HG03196 (cell line): ENCODE data around the gene VIPR2.

Source experiments
- ATAC-seq: cut with Tn5 transposase; IDR thresholded peaks from one replicate; pipeline ENCODE4 v1.9.1; 2021; ENCODE audit not compliant: unreplicated experiment

VIPR2 gene

DNA sequence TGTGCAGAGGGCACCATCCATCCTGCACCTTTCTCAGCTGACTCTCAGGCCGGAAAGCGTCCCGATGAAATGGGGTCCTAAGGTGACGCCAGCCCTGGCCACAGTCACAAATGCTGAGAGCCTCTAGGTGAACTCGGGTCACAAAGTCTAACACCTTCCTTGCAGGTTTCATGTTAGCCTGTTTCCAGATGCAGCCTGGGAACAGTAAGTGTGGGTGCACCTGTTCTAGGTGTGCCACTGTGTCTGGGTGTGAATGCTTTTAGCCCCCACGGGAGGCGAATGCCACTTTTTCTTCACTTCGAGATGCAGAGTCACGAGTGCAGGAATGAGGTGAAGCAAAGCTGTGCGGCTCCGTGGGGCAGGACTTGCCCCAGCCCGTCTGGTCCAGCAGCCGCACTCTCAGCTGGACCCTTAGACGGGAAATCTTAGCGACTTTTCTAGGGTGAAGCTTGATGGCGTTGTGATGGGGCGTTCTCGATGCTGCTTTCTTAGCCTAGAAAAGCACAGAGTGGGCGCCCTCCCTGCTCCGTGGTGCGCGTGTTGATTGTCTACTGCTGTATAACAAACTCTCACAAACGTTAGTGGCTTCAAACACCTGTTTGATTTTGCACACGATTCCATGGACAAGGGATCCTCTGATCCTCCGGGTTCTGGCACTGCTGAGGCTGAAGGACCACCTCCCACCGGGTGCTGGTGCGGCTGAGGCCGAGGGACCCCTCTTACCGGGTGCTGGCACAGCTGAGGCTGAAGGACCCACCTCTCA is 13.6 kb upstream of the VIPR2 start:
- ATAC-seq, result no peak

DNA sequence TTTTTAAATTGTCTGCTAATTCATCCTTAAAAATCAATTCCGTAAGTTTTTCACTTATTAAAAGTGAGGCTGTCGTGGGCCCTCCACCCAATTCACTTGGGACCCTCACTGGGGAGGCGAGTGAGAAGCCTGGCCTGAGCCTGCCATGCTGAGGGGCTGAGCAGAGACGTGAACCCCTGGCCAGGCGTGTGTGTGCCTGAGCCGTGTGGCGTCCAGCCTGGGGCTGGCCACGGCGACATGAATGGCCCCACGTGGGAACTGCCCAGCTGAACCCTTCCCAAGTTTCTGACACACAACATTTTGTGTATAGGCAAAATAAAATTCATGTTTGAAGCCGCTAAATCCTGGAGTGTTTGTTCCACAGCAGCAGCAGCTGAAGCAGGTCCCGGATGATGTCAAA is 13.0 kb upstream of the VIPR2 start:
- ATAC-seq, result no peak

DNA sequence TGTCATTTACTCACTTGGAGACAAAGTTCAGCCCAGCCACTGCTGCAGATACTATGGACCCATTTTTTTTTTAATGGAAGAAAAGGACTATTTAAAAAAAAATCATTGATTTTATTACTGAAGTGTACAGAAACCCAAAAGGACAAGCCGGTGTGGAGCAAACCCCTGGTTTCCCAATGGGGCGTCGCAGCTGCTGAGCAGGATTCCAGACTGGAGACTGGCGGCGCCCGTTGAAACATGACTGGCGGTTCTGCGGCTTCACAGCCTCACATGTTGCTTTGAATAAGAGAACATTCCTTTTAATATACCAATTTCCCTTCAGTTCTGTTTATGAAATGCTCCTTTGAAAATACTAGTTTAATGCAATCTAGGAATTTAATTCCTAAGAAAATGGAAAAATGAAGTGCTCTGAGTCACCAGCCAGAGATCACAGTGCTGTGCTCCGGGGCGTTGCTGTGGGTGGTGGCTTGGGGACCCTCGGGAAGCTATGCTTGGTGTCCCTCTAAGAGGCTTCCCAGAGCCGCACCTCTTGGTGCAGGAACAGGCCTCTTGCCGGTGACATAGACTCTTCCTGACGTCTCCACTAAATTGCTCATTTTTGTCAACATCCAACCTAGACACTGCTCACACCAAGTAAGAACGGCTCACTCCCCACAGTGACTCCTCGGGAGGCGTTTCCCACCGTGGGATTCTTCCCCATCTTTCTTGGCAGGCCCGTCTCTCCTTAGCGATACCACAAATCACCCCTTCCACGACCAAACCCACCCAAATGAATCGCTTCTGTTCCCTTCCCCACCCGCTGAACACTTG is 12.0 kb upstream of the VIPR2 start:
- no peak for ATAC-seq

DNA sequence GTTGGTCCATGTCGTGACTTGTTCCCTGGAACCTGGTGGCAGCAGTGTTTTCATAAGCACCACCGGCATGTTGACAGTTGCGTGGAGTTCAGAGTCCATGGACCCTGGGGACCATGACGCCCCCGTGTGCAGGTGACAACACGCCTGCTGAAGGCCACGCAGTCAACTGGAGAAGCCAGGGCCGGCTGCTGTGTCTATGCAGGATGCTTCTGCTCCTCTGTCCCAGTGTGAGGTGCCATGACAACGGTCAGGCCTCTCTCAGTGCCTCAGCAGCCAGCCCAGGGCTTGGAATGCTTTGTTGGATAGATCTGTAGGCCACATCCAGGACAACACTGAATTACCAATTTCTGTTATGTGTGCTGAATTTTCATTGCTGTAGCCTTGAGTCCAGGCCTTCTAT is 10.7 kb upstream of the VIPR2 start:
- ATAC-seq, result no peak

DNA sequence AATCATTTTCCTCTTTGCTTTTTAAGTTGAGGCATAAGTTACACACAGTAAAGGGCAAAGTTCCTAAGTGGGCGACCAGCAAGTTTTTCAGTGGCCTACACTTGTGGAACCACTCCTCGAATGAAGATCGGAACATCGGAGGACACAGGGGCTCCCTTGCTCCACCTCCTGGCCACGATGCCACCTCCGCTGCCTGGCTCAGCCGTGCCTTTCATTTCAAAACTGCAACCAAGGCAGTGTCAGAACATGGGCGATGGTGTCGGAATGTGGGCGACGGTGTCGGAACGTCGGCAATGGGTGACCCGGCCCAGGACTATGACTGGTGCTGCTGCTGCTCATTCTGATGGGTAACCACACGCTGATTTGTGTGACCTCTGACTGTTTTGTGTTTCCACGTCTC is 9.6 kb upstream of the VIPR2 start:
- no peak for ATAC-seq

DNA sequence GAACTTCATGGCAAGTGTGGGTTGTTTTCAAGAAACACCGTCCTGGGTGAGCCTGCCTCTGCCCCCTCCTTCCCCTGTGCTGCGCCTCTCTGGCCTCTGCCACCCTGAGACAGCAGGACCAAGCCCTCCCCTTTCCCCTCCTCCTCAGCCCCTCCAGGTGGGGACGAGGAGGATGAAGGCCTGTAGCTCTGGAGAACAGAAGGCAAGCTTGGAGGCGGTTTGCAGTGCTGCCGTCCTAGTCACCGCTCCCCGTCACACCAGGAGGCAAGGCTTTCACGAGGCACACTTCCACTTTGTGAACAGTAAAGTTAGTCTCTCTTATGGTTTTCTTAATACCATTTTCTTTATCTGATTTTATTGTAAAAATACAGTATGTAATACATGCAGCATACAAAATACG is 8.8 kb upstream of the VIPR2 start:
- ATAC-seq, result no peak

DNA sequence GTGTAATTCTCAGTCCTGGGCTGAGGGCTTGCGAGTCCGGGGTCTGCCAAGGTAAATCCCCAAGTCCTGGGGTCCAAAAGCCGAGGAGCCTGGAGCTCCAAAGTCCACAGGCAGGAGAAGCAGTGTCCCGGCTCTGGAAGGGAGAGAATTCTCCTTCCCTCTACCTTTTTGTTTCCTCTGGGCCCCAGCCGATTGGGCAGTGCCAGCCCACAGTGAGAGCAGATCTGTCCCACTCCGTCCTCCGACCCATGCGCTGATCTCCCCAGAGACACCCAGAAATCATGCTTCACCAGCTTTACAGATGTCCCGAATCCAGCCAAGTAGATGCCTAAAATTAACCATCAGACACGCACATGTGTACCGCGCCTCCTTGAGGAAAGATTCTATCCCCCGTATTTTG is 8.1 kb upstream of the VIPR2 start:
- ATAC-seq, result no peak

DNA sequence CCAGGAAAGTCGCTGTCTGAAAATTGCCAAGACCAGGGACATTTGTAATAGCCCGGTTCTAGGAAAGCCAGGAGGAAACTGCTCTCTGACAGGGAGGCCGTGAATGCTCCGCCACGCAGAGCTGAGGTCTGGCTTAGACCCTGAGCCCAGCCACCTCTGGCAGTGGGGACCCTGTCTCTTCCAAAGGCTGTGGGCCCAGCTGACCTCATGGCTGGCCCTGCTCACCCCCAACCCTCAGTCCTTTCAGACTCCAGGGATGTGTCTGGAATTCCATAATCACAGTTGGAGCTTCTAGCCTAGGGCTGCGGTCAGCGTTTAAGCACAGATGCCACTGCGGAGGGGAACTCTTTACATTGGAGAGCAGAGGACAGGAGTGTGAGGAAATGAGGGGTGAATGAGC is 6.6 kb upstream of the VIPR2 start:
- no peak for ATAC-seq

DNA sequence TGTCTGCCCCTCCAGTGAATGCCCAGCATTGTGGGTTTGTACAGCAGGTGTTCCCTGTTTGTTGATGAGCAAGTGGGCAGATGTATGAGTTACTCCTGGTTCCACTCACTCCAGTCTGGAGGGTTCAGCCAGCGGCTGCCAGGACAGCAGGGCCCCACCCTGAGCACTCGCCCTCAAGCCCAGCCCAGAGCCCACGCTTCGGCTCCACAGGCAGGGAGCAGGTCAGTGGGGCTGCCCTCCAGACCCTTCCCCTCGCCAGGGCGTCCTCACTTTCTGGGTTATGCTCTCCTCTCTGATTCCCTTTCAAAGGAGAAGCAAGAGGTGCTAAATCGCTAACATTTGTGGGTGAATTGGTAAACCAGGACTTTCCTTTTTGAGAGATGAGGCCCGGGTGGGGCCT is 4.8 kb upstream of the VIPR2 start:
- no peak for ATAC-seq

DNA sequence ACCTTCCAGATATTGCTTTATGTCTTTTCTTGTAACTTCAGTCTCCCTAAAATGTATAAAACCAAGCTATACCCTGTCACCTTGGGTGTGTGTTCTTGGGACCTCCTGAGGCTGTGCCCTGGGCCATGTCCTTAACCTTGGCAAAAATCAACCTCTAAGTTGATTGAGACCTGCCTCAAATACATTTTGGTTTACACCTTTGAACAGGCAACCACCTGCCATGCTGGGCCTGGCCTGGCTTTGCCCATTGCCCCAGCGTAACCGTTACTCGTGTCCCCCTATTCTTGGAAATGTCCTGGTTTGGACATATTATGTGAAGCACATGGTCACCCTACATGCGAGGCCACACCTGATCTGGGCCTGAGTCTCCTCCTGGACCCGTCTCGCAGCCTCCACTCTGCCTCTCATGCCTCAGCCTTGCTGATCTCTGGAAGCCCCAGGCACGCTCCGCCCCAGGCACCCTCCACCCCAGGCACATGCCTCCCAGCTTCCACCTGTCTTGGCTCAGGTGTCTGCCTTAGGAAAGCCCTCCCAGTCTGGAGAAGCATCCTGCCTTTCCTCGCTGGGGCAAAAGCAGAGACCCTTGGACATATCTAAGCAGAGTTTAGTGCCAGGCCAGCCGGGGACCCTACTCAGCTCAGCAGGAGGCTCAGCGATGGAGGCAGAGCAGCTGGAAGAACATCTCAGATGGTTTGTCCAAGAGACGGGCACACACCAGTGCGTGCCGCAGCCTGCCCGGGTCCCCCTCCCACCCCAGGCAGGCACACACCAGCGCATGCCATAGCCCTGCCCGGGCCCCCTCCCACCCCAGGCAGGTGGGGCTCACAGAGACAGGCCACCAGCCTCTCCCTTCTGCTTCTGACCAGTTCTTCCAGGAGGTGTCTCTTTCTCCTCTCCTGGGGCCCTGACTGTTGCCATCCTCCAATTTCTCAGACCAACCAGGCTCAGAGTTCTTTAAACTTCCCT is 4.0 kb upstream of the VIPR2 start:
- ATAC-seq, result no peak

DNA sequence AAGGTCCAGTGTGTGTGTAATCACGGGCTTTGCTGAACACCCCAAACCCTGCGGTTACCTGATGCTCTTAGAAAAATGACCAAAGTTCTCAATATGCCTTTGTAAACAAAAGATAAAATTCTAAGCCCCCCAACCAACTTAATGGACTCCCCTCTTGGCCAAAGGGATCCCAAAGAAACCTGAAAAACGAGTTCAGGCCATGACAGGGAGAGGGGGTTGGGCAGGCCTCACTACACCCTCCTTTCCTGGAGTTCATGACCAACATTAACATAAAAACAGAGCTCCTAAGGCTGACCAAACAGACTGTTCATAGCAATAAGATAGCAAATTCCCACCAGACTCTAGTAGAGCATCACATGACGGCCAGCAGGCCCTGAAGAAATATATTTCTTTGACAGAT is 3.0 kb upstream of the VIPR2 start:
- ATAC-seq, result no peak

DNA sequence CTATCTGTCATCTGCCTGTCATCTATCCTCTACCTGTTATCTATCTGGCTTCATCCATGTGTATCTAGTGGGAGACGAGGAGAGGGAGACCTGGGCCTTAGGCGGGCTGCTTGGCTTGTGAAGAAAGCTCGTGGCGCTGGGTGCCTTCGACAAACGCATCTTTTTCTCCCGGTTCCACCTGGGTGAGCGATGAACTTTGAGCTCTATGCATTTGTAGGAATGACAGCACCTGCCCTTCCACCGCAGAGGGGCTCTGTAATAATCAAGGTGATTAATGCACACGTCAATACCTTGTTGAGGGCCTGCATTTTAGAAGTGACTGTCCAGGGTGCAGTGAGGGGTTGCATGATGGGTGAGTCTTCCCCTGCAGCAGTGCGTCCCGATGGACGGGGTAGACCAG is 2.6 kb upstream of the VIPR2 start:
- no peak for ATAC-seq

DNA sequence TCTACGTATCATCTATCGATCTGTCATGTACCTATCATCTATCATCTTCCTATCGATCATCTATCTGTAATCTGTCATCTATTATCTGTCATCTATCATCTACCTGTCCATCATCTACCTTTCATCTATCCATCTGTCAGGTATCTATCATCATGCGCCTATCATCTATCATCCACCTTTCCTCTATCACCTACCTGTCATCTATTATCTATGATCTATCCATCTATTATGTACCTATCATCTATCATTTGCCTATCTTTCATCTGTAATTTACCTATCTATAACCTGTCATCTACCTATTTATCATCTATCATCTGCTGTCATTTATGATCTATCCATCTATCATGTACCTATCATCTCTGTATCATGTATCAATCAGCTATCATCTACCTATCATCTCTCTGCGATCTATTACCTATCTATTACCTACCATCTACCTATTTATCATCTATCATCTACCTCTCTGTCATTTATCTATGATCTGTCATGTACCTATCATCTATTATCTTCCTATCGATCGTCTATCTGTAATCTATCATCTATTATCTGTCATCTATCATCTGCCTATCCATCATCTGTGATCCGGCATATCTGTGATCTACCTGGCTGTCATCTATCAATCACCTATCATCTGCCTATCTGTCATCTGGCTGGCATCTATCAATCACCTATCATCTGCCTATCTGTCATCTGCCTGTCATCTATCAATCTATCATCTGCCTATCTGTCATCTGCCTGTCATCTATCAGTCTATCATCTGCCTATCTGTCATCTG is 1.6 kb upstream of the VIPR2 start:
- no peak for ATAC-seq

DNA sequence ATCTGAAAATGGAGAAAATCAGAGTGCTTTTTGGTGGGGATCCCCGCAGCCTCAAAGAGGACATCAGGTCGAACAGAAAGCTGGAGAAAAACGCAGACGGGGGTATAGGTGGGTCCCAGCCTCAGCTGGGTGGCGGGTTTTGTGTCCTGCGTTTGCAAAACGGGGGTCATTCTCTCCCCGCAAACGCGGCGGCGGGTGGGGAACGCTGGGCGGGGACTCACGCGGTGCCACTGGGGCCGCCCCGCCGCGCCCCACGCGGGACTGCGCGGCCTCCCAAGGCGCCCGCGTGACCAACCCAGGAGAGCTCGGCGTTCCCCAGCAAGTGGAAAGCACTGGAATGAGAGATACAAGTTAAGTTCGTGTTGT is 806 bp upstream of the VIPR2 start:
- no peak for ATAC-seq

DNA sequence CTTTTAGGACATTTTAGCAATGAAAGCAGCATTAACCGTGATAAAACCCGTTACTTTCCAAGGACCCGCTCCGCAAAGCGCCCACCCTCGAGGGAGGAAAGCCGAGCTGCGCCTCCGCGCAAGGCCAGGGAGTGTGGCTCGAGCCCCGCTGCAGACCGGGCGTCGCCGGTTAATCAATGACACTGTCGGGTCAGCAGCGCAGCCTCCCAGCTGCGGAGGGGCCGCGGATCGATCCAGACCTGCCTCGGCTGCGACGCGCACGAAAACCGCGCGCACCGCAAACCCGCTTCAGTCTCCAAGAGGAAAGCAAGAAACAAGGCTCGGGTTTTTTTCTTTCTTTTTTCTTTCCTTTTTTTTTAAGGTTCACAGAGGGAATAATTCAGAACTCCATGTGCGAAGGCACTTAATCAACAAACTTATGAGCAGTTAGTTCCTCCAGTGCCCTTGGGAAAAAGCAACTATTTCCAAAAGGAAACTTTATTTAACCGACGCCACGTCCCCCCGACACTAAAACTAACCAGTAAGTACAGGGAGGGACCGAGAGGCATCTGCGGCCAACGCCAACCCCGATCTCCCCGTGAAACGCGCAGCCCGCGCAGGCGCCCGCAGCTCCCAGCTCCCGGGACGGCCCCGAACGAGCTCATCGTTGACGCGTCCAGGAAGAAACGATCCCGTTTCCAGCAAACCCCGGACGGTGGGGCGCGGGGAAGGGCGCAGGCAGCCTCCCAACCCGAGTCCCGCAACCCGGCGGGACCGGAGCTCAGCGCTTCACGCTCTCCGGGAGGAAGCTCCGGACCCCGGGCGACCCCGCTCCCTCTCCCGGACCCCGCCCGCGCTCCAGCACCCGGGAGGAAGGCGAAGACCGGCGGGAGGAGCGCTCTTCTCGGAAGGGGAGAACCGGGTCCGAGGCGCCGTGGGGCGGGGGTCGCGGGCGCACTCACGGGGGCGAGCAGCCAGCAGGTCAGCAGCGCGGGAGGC is 598 bp downstream of the VIPR2 start:
- no peak for ATAC-seq

DNA sequence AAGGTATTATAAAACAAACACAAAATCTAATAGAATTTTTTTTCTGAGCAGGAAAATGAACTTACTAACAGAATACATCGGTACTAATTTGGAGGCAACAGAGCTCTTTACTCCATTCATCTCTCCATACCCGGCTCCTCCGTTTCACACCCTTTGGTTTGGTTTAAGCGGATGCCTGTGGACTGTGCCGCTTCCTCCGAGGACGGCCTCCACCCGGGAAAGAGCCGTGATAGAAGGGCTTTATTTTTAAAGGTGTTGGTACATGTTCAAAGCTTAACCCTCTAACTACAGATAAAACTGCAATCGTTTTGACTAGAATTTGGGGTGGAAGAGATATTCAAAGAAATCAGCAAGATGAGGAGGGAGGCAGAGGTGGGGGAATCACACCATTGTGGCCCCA is 1.9 kb downstream of the VIPR2 start:
- ATAC-seq, result no peak

DNA sequence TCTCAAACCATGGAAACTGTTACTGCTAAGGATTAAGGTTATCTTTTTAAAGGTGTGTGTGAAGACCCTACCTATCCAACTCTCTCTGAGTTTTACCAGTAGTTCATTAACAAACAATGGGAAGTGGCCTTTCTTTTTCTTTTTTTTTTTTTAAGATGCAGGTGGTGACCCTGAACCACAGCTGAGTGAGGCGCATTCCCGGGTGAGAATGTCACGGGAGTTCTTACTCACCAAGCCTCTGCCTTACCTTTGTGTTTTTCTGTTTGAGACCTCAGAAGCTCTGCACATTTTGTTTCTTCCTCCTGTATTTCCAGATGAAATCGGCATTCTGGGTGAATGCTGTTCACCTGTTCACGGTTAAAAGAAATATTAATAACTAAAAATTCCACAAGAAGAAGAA is 2.5 kb downstream of the VIPR2 start:
- ATAC-seq, result no peak

DNA sequence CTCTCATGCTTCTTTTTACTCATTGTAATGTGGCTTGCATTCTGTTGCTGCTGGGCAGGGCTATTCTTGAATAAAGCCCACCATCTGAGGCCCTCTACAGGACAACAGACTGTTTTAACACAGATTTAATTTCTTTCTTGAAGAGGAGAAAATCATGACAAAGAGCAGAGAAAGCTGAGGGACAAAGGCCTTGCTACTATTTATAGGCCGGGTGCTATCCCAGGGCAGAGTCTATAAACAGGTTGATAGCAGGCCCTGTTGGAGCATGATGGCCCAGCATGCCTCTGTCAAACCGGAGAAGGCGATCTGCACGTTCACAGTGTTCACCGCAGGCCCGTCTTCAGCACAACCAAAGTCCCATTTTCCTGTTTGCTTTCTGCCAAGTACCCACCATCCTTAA is 3.0 kb downstream of the VIPR2 start:
- no peak for ATAC-seq

DNA sequence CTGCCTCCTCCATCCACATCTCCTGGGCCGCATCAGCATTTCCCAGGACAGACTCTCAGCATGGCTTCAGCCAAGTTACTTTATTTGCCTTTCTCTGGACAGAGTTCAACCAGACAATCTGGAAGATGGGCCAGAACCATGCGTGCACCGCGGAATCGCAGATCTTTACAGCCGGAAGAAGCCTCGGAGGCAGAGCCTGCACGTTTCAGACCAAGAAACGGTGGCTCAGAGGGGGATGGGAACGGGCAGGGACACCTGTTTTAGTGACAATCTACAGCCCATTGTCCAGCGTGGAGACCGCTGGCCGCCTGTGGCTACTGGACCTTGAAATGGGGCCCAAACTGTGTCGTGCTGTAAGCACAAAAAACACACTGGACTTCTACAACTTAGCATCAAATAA is 3.5 kb downstream of the VIPR2 start:
- no peak for ATAC-seq
